ENCODE results near the gene SH3TC2.

- TF ChIP-seq CTCF (conservative IDR thresholded peaks at IDR 0.05), result no peak
- TF ChIP-seq ZFX (IDR thresholded peaks at IDR 0.05), result no peak
Measured at GRCh38 chr5:148974642-148975327, 88.1 kb downstream of the SH3TC2 start.

Measured in C4-2B (cell line).